ENCODE data around the gene PHF3. TPM values are rescaled to one million over a fixed set of nuclear protein-coding genes. Genes with fewer than 3 reads are reported as not detected.
A peak's percentile ranks its signal among the peaks of the same experiment; 100 is the strongest.

PHF3 gene
- total and polyA plus RNA-seq, 8 donors: 6.8 to 101 (median 54.7) TPM

GRCh38 chr6:63661769-63662168, 26.2 kb downstream of the PHF3 start:
- 95 to 100% (median 99%) methylated on average over 5 of the region's 5 CpGs for WGBS, 5 donors
- Histone ChIP-seq H3K27ac (no peak overlapping the region), H3K9me3 (no peaks in the 10 kb centered on the region), H3K4me3 (no peak overlapping the region), H3K4me1 (peaks cover 12 to 81% (median 39%) of the 10 kb centered on the region in 4 donors), H3K36me3 (no peaks in the 10 kb centered on the region), H3K27me3 (no peaks in the 10 kb centered on the region)
- no peak for DNase-seq
- intact Hi-C loops (cut with DNase I; ENCODE audit: low total_unique reads): no loop called here
- TF ChIP-seq POLR2A (IDR thresholded peaks at IDR 0.05) (no peak), EP300 (IDR thresholded peaks at IDR 0.05) (no peak), POLR2AphosphoS5 (IDR thresholded peaks at IDR 0.05) (no peak), CTCF (IDR thresholded peaks at IDR 0.05) (no peak)

GRCh38 chr6:63663147-63663955, 27.7 kb downstream of the PHF3 start:
- intact Hi-C loops (cut with DNase I; ENCODE audit: low total_unique reads): no loop called here
- H3K9me3 ChIP-seq: no peaks in the 10 kb centered on the region
- no peak overlapping the region for H3K4me3 ChIP-seq
- peaks cover 10 to 80% (median 37%) of the 10 kb centered on the region in 4 donors for H3K4me1 ChIP-seq
- H3K27me3 ChIP-seq: no peaks in the 10 kb centered on the region
- WGBS, 5 donors: 75 to 79% (median 76%) methylated on average over 5 of the region's 5 CpGs
- TF ChIP-seq POLR2AphosphoS5 (IDR thresholded peaks at IDR 0.05) (peak in 1 of 3 donors; percentile 51), CTCF (IDR thresholded peaks at IDR 0.05) (no peak), POLR2A (IDR thresholded peaks at IDR 0.05) (no peak), EP300 (IDR thresholded peaks at IDR 0.05) (no peak)
- H3K36me3 ChIP-seq: no peaks in the 10 kb centered on the region
- peak overlapping the region in 3 of 5 donors; percentile 26 to 69 (median 56) for H3K27ac ChIP-seq
- DNase-seq: no peak

GRCh38 chr6:63663956-63664281, 28.3 kb downstream of the PHF3 start:
- Histone ChIP-seq H3K27ac (peak overlapping the region in 2 of 5 donors; percentile 56 to 69), H3K4me1 (peaks cover 10 to 85% (median 39%) of the 10 kb centered on the region in 4 donors)

More at GRCh38 chr6:63663956-63664281, 28.3 kb downstream of the PHF3 start:
- Histone ChIP-seq H3K9me3 (no peaks in the 10 kb centered on the region), H3K36me3 (no peaks in the 10 kb centered on the region), H3K4me3 (no peak overlapping the region), H3K27me3 (no peaks in the 10 kb centered on the region)
- intact Hi-C loops (cut with DNase I; ENCODE audit: low total_unique reads): no loop called here
- no peak for DNase-seq
- TF ChIP-seq POLR2AphosphoS5 (IDR thresholded peaks at IDR 0.05) (no peak), POLR2A (IDR thresholded peaks at IDR 0.05) (no peak), CTCF (IDR thresholded peaks at IDR 0.05) (no peak), EP300 (IDR thresholded peaks at IDR 0.05) (no peak)
